Measurements from ENCODE around the gene DIRAS2.

The DIRAS2 gene

GRCh38 chr9:90611568-90611967 is 31.1 kb downstream of the DIRAS2 start:
- ATAC-seq: no peak
- no peak for TF ChIP-seq ZFP3 (CRISPR knock-in tag; IDR thresholded peaks at IDR 0.05)
- TF ChIP-seq TCF4 (CRISPR knock-in tag; IDR thresholded peaks at IDR 0.05; ENCODE audit: borderline replicate concordance): no peak

DNA sequence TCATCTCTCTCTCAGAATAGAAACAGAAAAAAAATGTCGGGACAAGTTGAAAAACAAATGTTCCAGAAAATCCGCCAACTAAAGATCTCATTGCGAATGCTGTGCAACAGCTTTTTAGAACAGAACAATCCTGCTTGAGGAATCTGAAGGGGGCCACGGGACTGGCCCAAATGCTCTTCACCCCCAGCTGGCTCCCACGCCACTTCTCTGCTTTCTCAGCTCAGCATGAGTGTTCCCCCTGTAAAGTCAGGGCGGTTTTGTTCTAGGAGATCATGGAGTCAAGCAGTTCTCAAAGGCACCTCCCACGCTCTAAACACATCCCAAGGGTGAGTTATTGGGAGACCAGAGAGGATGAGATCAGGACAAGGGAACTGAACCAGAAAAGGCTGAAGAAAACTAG is 31.5 kb downstream of the DIRAS2 start:
- no peak for ATAC-seq
- TF ChIP-seq ZNF70 (CRISPR knock-in tag; IDR thresholded peaks at IDR 0.05): no peak
- TF ChIP-seq GLIS3 (CRISPR knock-in tag; IDR thresholded peaks at IDR 0.05): no peak
- no peak for TF ChIP-seq RARB (CRISPR knock-in tag; IDR thresholded peaks at IDR 0.05)
- no peak for TF ChIP-seq PPARA (CRISPR knock-in tag; IDR thresholded peaks at IDR 0.05; ENCODE audit: borderline replicate concordance)
- no peak for TF ChIP-seq CSDC2 (CRISPR knock-in tag; IDR thresholded peaks at IDR 0.05)
- TF ChIP-seq, protein P1, sequence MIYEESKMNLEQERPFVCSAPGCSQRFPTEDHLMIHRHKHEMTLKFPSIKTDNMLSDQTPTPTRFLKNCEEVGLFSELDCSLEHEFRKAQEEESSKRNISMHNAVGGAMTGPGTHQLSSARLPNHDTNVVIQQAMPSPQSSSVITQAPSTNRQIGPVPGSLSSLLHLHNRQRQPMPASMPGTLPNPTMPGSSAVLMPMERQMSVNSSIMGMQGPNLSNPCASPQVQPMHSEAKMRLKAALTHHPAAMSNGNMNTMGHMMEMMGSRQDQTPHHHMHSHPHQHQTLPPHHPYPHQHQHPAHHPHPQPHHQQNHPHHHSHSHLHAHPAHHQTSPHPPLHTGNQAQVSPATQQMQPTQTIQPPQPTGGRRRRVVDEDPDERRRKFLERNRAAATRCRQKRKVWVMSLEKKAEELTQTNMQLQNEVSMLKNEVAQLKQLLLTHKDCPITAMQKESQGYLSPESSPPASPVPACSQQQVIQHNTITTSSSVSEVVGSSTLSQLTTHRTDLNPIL (CRISPR knock-in tag; IDR thresholded peaks at IDR 0.05; ENCODE audit: low read depth): no peak
- TF ChIP-seq ARNTL (CRISPR knock-in tag; IDR thresholded peaks at IDR 0.05; ENCODE audit: borderline replicate concordance, low read depth): no peak

DNA sequence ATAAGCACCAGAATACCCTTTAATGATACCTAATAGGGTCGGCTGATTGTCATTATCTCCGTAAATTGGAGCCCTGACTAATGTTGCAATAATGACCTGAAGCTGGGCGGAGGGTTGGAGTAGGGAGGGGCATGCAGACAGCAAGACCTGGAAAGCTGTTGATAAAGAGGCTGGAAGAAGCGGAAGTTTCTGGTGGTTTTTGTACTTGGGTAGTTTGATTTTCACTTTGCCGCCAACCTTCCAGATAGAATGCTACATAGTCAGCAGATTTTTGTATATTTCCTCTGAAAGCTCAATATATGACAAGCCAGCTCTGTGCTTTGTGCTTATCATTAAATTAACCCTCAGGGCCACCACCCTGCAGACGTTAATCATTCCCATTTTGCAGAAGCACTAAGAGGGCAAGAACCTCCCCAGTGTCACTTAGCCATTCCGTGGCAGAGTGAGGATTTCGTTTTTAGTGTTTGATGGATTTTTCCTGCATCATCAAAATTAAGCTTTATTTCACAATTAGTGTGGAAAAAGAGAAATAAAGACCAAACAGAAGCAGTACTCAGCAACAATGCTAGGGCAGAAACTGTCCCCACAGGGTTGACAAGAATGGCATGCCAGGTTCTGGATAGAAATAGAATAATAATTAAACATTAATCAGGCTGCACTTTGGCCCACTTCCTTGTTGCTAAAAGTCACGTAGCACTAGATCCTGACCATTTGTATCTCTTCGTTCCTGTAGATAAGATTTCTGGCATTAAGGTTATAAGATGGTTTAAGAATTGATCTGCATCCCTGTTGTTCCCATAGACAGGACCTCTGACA is 34.7 kb downstream of the DIRAS2 start:
- TF ChIP-seq ZNF70 (CRISPR knock-in tag; IDR thresholded peaks at IDR 0.05) (no peak), ESRRG (CRISPR knock-in tag; IDR thresholded peaks at IDR 0.05) (no peak), ARNTL (CRISPR knock-in tag; IDR thresholded peaks at IDR 0.05; ENCODE audit: borderline replicate concordance, low read depth) (no peak), POU6F1 (CRISPR knock-in tag; IDR thresholded peaks at IDR 0.05; ENCODE audit: borderline replicate concordance, low read depth) (no peak), ZFP3 (CRISPR knock-in tag; IDR thresholded peaks at IDR 0.05) (no peak), RARB (CRISPR knock-in tag; IDR thresholded peaks at IDR 0.05) (no peak), CSDC2 (CRISPR knock-in tag; IDR thresholded peaks at IDR 0.05) (no peak), SNAI2 (CRISPR knock-in tag; IDR thresholded peaks at IDR 0.05) (no peak), ZFP30 (CRISPR knock-in tag; IDR thresholded peaks at IDR 0.05) (no peak), OSR1 (CRISPR knock-in tag; IDR thresholded peaks at IDR 0.05) (no peak), ISL1 (CRISPR knock-in tag; IDR thresholded peaks at IDR 0.05) (no peak), ZNF8 (CRISPR knock-in tag; IDR thresholded peaks at IDR 0.05) (no peak), ZC3H10 (CRISPR knock-in tag; IDR thresholded peaks at IDR 0.05) (no peak), ZNF565 (CRISPR knock-in tag; conservative IDR thresholded peaks at IDR 0.05; ENCODE audit: low read depth) (no peak), TCF4 (CRISPR knock-in tag; IDR thresholded peaks at IDR 0.05; ENCODE audit: borderline replicate concordance) (no peak; the same call in 1 of the 2 replicates), PPARA (CRISPR knock-in tag; IDR thresholded peaks at IDR 0.05; ENCODE audit: borderline replicate concordance) (no peak), BACH2 (CRISPR knock-in tag; IDR thresholded peaks at IDR 0.05; ENCODE audit: borderline replicate concordance) (no peak)
- TF ChIP-seq, protein P2, sequence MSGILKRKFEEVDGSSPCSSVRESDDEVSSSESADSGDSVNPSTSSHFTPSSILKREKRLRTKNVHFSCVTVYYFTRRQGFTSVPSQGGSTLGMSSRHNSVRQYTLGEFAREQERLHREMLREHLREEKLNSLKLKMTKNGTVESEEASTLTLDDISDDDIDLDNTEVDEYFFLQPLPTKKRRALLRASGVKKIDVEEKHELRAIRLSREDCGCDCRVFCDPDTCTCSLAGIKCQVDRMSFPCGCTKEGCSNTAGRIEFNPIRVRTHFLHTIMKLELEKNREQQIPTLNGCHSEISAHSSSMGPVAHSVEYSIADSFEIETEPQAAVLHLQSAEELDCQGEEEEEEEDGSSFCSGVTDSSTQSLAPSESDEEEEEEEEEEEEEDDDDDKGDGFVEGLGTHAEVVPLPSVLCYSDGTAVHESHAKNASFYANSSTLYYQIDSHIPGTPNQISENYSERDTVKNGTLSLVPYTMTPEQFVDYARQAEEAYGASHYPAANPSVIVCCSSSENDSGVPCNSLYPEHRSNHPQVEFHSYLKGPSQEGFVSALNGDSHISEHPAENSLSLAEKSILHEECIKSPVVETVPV (CRISPR knock-in tag; IDR thresholded peaks at IDR 0.05): no peak
- TF ChIP-seq, protein P3, sequence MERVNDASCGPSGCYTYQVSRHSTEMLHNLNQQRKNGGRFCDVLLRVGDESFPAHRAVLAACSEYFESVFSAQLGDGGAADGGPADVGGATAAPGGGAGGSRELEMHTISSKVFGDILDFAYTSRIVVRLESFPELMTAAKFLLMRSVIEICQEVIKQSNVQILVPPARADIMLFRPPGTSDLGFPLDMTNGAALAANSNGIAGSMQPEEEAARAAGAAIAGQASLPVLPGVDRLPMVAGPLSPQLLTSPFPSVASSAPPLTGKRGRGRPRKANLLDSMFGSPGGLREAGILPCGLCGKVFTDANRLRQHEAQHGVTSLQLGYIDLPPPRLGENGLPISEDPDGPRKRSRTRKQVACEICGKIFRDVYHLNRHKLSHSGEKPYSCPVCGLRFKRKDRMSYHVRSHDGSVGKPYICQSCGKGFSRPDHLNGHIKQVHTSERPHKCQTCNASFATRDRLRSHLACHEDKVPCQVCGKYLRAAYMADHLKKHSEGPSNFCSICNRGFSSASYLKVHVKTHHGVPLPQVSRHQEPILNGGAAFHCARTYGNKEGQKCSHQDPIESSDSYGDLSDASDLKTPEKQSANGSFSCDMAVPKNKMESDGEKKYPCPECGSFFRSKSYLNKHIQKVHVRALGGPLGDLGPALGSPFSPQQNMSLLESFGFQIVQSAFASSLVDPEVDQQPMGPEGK (CRISPR knock-in tag; IDR thresholded peaks at IDR 0.05; ENCODE audit: borderline replicate concordance): no peak
- TF ChIP-seq, protein P1 (CRISPR knock-in tag; IDR thresholded peaks at IDR 0.05; ENCODE audit: low read depth): no peak
- ATAC-seq: no peak
